ENCODE data around the gene KAT2B.

DNA sequence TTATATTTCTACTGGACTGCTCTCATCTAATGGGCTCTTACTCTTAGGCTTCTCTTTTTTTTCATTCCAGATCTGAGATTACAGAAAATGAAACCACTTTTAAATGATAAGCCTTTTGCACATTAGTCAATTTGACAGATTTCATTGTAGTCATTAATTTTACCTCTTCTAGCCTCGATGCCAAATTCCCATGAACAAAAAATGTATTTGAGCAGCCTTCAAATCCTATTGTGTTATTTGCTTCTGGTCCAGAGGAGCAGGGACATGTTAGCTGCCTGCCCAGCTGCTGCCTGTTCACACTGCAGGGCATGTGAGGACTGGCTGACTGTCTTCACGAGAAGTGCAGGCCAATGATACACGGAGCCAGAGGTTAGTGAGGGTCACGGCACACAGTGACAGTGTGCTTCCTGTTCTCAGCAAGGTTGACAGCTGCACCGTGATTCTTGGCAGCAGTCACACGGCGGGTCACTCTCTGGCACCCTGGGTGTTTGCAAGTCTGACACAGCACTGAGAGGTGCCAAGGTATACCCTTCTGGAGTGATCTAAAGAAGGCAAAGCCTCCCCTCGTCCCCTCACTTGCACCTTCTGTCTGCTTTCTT lies 40.8 kb downstream of the KAT2B start:
- TF ChIP-seq, protein P1, sequence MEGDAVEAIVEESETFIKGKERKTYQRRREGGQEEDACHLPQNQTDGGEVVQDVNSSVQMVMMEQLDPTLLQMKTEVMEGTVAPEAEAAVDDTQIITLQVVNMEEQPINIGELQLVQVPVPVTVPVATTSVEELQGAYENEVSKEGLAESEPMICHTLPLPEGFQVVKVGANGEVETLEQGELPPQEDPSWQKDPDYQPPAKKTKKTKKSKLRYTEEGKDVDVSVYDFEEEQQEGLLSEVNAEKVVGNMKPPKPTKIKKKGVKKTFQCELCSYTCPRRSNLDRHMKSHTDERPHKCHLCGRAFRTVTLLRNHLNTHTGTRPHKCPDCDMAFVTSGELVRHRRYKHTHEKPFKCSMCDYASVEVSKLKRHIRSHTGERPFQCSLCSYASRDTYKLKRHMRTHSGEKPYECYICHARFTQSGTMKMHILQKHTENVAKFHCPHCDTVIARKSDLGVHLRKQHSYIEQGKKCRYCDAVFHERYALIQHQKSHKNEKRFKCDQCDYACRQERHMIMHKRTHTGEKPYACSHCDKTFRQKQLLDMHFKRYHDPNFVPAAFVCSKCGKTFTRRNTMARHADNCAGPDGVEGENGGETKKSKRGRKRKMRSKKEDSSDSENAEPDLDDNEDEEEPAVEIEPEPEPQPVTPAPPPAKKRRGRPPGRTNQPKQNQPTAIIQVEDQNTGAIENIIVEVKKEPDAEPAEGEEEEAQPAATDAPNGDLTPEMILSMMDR (conservative IDR thresholded peaks at IDR 0.05), result no peak
- no peak for TF ChIP-seq EZH2 (IDR thresholded peaks at IDR 0.05; ENCODE audit: low read depth)

All from PC-9 (cell line).